K562 (cell line): ENCODE measurements around the gene ZNF48. TPM values are rescaled to one million over a fixed set of nuclear protein-coding genes. Genes with fewer than 3 reads are reported as not detected.
A peak's percentile ranks its signal among the peaks of the same experiment; 100 is the strongest.

Experiments used
- CHD1 ChIP-seq: fragments of 200-600 bp; sonication (generic); IDR thresholded peaks from one replicate; pipeline ENCODE4 v1.6.1; 2012; ENCODE audit warnings: mild to moderate bottlenecking, moderate library complexity, low read length, inconsistent platforms
- HINFP ChIP-seq: fragments of 450-650 bp; conservative IDR thresholded peaks from 2 replicates; pipeline ENCODE4 v1.6.1; 2016; ENCODE audit warnings: missing genetic modification characterization, low read depth, mild to moderate bottlenecking, control low read depth, missing compliant biosample characterization
- MED1 ChIP-seq: sonication (generic); formaldehyde crosslinking; IDR thresholded peaks from 2 replicates; pipeline ENCODE4 v1.8.1; 2023; ENCODE audit warnings: missing genetic modification reagents, borderline replicate concordance
- MXI1 ChIP-seq: IDR thresholded peaks from 2 replicates; pipeline ENCODE4 v1.6.1; 2011; ENCODE audit warnings: low read depth, mild to moderate bottlenecking, improper control_type of control experiment, low read length
- PHF21A ChIP-seq: fragments of 450-650 bp; IDR thresholded peaks from 2 replicates; pipeline ENCODE4 v1.6.1; 2017; ENCODE audit warnings: low read depth, borderline replicate concordance
- PKNOX1 ChIP-seq: fragments of 450-650 bp; IDR thresholded peaks from 2 replicates; pipeline ENCODE4 v1.6.1; 2016
- RAD21 ChIP-seq, 2 experiments: fragments of 250-450 bp in 1 of 2; fragments of 450-650 bp in 1 of 2; sonication (Bioruptor Pico) in 1 of 2; formaldehyde crosslinking in 1 of 2; IDR thresholded peaks in 1 of 2; conservative IDR thresholded peaks in 1 of 2; 2 replicates each; pipeline versions ENCODE4 v1.4.0 to v1.8.0; 2020 to 2022; ENCODE audit warnings: mild to moderate bottlenecking in 2 of 2, moderate library complexity in 1 of 2
- RFX7 ChIP-seq: fragments of 250-450 bp; sonication (Bioruptor Pico); IDR thresholded peaks from 2 replicates; pipeline ENCODE4 v1.5.1; 2021; ENCODE audit warnings: mild to moderate bottlenecking
- XRCC4 ChIP-seq: IDR thresholded peaks from one replicate; pipeline ENCODE4 v1.6.1; 2011; ENCODE audit not compliant: insufficient read depth, insufficient read length; ENCODE audit errors: extremely low read depth
- ZNF143 ChIP-seq: sonication (generic); formaldehyde crosslinking; IDR thresholded peaks from 2 replicates; pipeline ENCODE4 v1.9.0; 2022; ENCODE audit warnings: mild to moderate bottlenecking, missing genetic modification reagents
- ZNF407 ChIP-seq: fragments of 450-650 bp; IDR thresholded peaks from 2 replicates; pipeline ENCODE4 v1.6.1; 2016; ENCODE audit warnings: low read depth
- polyA plus RNA-seq, 8 experiments: library from polyadenylated mRNA; depleted of rRNA in 4 of 8; stranded (reverse) in 5 of 8; unstranded in 3 of 8; fragments of >200 nt; fragmentation: Nextera tagmentation in 2 of 8; fragmentation: Illumina TruSeq in 1 of 8; extraction: Ambion mirVana in 2 of 8; extraction: Trizol in 1 of 8; gene quantifications; 2 replicates each; pipeline versions ENCODE4 v1.2.1 to v1.2.3, GENCODE V29; 2011 to 2014; ENCODE audit warnings: inconsistent platforms in 1 of 8, missing spikeins in 1 of 8
- total RNA-seq, 7 experiments: library from RNA; depleted of rRNA in 6 of 7; stranded (reverse); fragments of >200 nt in 6 of 7; fragmentation: Illumina TruSeq in 2 of 7; extraction: Trizol in 2 of 7; gene quantifications; 2 replicates each; pipeline versions ENCODE4 v1.2.1 to v1.2.3, GENCODE V29; 2011 to 2021; ENCODE audit warnings: low replicate concordance in 1 of 7
- TF ChIP-seq, protein P1 (sequence below): fragments of 250-450 bp; sonication (Bioruptor Pico); IDR thresholded peaks from 2 replicates; pipeline ENCODE4 v1.5.0; 2020; ENCODE audit warnings: mild to moderate bottlenecking

ZNF48 gene
- total and polyA plus RNA-seq, 9 of the 15 experiments (the other 6 are each of a cell fraction or from before 2014, with no cell fraction given) = 0.38 to 11.6 (median 4.7) TPM

DNA sequence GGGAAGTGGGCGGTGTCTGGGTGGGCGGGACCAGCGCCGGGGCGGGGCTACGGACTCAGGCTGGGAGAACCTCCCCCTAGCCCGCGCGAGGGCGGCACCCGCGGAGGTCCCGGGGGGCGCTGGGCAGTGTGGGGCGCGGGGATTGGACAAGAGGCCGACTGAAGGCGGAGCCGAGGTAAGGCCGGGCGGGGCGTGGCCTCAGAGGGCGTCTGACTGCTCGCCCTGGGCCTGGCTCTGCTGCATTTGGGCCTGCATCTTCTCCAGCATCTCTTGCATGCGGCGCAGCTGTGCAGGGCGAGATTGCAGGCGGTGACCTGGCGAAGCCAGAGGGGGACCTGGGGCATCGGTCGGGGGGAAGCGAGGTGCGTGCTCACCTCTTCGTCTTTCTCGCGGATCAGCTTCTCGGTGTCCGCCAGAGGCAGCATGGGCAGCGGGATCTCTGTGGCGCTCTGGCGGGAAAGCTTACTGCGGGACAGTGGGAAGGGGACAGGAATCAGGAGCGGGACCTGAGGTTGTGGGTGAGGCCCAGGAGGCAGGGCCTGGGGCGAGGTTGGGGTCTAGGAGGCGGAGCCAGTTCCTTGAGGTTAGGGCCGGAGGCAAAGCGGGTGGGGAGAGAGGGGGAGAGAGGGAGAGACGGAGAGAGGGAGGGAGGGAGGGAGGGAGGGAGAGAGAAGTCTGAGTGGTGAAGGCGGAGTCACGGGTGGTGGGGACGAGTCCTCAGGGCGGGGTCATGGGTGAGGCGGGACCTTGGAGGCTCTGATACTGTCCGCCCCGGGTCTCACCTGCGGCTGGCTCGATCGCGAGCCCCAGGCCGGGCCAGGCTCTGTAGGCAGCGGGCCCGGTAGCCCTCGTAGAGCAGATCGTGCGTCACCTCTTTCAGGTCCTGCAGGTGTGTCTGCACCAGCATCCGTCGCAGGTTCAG lies 16.7 kb upstream of the ZNF48 start (continued):
- TF ChIP-seq RAD21 (CRISPR knock-in tag; conservative IDR thresholded peaks at IDR 0.05 in 1 of 2, IDR thresholded peaks at IDR 0.05 in 1 of 2) (no peak), MED1 (CRISPR knock-in tag) (no peak; the same call in 1 of the 2 replicates), RFX7 (CRISPR knock-in tag) (no peak), PKNOX1 (no peak; the same call in 1 of the 2 replicates), PHF21A (no peak; the same call in 1 of the 2 replicates), ZNF143 (CRISPR knock-in tag) (no peak), ZNF407 (no peak), MXI1 (peak; percentile 44; the same call in 1 of the 2 replicates), CHD1 (no peak), XRCC4 (no peak), HINFP (tag) (no peak)
- TF ChIP-seq, protein P1, sequence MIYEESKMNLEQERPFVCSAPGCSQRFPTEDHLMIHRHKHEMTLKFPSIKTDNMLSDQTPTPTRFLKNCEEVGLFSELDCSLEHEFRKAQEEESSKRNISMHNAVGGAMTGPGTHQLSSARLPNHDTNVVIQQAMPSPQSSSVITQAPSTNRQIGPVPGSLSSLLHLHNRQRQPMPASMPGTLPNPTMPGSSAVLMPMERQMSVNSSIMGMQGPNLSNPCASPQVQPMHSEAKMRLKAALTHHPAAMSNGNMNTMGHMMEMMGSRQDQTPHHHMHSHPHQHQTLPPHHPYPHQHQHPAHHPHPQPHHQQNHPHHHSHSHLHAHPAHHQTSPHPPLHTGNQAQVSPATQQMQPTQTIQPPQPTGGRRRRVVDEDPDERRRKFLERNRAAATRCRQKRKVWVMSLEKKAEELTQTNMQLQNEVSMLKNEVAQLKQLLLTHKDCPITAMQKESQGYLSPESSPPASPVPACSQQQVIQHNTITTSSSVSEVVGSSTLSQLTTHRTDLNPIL (CRISPR knock-in tag) = no peak
